Astrocyte (in vitro differentiated cells and primary cell): ENCODE data around the gene COX10.
"Not testable (repeated sequence)": the region's sequence is repeated elsewhere in the genome, so short reads cannot be mapped to it uniquely, and the experiment has no call there.

Experiments
- CTCF ChIP-seq: IDR thresholded peaks from 2 replicates; pipeline ENCODE4 v1.5.1; 2011; ENCODE audit warnings: low read depth, mild to moderate bottlenecking, inconsistent platforms, low read length, moderate library complexity; ENCODE audit not compliant: insufficient read depth
- EZH2 ChIP-seq: IDR thresholded peaks from 2 replicates; pipeline ENCODE4 v1.6.1; 2012; ENCODE audit warnings: mild to moderate bottlenecking, low read length, inconsistent platforms; ENCODE audit not compliant: insufficient read depth

- TF ChIP-seq CTCF, EZH2: not testable (repeated sequence)
These were observed 47.5 kb upstream of the COX10 start for GRCh38 chr17:14021651-14022294.
